Kidney epithelial cell (primary cell): ENCODE measurements around the gene RNF41. TPM values are rescaled to one million over a fixed set of nuclear protein-coding genes. Genes with fewer than 3 reads are reported as not detected.

Experiments
- DNase-seq: peaks from one replicate; pipeline ENCODE4 v3.0.0-alpha.2; 2010; ENCODE audit warnings: low read depth
- H3K27me3 ChIP-seq: 2 replicates; pipeline ENCODE4 v1.6.0; 2011; ENCODE audit warnings: low read length; ENCODE audit not compliant: control insufficient read depth, insufficient read depth
- H3K36me3 ChIP-seq: 2 replicates; pipeline ENCODE4 v1.5.1; 2011; ENCODE audit warnings: low read length; ENCODE audit not compliant: control insufficient read depth, insufficient read depth
- H3K4me3 ChIP-seq: 2 replicates; pipeline ENCODE4 v1.5.1; 2011; ENCODE audit warnings: low read depth, mild to moderate bottlenecking, control low read depth, low read length
- total RNA-seq: library from RNA; depleted of rRNA; stranded (reverse); fragments of >200 nt; gene quantifications from 2 replicates; pipeline ENCODE4 v1.2.3, GENCODE V29; 2015
- TF ChIP-seq, protein P1 (sequence below): IDR thresholded peaks from 2 replicates; pipeline ENCODE4 v1.5.1; 2011; ENCODE audit warnings: mild to moderate bottlenecking, moderate library complexity, low read length, control low read depth, inconsistent platforms; ENCODE audit not compliant: insufficient read depth, poor library complexity, severe bottlenecking

Gene RNF41
- total RNA-seq, 1 donor from 2014 or later: 77.4 TPM

DNA sequence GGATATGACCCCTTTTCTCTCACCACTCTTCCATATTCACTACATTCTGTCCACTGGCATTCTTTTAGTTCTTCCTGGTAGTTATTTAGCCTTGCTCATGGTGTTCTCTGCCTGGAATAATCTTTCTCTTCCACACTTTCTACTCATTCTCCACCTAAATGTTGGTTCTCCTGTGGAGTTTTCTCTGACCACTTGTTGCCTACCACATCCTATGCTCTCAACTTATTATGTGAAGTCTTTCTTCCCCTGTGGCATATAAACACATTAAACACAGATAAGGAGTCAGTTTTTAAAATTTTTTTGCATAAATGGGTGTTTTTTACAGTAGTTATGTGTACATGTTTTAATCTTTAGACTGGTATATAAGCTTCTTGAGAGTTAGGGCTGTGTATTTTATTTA lies 29.1 kb downstream of the RNF41 start:
- no peak overlapping the region for H3K4me3 ChIP-seq
- TF ChIP-seq, protein P1, sequence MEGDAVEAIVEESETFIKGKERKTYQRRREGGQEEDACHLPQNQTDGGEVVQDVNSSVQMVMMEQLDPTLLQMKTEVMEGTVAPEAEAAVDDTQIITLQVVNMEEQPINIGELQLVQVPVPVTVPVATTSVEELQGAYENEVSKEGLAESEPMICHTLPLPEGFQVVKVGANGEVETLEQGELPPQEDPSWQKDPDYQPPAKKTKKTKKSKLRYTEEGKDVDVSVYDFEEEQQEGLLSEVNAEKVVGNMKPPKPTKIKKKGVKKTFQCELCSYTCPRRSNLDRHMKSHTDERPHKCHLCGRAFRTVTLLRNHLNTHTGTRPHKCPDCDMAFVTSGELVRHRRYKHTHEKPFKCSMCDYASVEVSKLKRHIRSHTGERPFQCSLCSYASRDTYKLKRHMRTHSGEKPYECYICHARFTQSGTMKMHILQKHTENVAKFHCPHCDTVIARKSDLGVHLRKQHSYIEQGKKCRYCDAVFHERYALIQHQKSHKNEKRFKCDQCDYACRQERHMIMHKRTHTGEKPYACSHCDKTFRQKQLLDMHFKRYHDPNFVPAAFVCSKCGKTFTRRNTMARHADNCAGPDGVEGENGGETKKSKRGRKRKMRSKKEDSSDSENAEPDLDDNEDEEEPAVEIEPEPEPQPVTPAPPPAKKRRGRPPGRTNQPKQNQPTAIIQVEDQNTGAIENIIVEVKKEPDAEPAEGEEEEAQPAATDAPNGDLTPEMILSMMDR: no peak
- DNase-seq: no peak
- H3K27me3 ChIP-seq: no peaks in the 10 kb centered on the region
- H3K36me3 ChIP-seq: no peaks in the 10 kb centered on the region

DNA sequence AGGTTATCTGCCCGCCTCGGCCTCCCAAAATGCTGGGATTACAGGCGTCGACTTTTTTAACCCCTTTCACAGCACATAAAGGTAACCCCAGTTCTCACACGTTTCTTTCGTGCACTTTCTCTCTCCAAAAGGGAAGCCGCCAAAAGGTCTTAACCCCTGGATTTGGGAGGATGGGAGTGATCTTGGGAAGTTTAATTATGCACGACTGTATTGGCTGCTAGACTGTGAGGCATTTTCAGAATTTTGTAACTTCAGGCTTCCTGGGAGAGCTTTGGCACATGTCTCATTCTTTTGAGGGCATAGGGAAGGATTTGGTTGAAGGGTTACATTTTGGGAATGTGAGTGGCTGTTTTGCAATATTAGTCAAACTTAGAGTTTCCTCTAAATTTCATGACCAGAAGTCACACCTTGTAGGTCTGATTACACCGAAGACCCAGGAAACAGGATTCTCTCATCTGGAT lies 31.0 kb downstream of the RNF41 start:
- peak overlapping the region; percentile 77 for H3K4me3 ChIP-seq
- TF ChIP-seq, protein P1: no peak
- no peaks in the 10 kb centered on the region for H3K27me3 ChIP-seq
- no peak for DNase-seq
- no peaks in the 10 kb centered on the region for H3K36me3 ChIP-seq

DNA sequence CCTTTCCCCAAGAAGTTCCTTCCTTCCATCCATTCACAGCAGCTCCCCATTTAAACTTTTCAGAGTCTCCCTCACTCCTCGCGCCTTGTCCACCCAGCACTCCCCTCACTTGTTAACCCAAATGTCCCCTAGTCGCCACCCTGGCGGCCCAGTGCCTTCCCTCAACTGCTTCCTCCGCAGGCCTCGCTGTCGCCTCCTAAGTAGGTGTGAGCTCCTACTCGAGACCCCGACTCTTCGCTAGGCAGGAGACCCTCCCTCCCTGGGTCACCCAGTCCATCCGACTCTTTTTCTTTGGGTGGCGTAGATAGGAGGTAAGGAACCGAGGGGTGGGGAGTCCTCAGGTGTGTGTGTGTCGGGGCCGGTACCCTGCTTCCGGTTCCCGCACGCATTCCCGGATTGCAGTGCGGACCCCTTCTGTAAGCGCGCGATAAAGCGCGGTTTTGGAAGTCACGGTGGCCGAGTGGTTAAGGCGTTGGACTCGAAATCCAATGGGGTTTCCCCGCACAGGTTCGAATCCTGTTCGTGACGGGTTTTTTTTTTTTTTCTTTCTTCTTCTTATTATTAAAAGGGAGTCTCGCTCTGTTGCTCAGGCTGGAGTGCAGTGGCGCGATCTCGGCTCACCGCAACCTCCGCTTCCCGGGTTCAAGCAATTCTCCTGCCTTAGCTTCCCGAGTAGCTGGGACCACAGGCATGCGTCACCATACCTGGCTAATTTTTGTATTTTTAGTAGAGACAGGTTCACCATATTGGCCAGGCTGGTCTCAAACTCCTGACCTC lies 31.6 kb downstream of the RNF41 start:
- TF ChIP-seq, protein P1: no peak

DNA sequence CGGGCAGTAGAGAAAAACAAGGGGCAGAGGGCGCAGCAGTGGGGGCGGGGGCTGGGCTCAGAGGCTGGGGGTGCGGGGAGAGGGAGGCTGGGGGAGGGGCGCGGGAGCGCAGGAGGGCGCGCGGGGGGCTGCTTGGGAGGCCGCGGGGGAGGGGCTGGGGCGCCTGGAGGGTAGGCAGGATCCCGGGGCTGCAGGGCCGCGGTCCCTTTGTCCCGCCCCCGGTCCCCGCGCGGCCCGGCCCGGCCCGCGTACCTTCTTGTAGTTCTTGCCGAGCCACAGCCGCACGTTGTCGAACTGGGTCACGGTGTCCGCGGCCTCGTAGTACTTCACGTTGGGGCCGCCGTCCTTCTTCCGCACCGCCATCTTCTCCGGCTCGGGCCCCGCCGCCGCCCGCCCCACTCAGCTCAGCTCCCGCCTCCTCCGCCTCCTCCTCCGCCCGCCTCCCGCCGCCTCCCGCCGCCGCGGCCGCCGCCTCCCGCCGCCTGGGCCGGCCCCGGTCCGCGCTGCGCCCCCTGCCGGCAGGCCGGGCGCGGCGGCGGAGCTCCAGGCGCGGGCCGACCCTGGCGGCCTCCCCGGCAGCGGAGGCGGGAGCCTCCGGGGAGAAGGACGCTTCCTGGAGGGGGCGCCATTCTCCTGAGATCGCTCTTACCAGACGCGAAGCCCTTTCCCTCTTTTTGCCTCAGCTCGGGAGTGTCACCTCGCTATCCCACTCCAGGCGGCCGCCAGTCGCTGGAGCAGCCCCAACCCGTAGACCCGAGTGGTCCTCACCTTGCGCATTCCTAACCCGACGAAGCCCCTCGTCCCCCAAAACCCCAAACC lies 32.4 kb downstream of the RNF41 start, which contains the start of gene SMARCC2:
Gene SMARCC2, minus strand, starts transcription at position 385 of the 819 bp plus-strand sequence. Its CDS starts 22 bp downstream, at position 363.
- H3K27me3 ChIP-seq: no peaks in the 10 kb centered on the region
- TF ChIP-seq, protein P1: peak; percentile 58
- H3K36me3 ChIP-seq: no peaks in the 10 kb centered on the region
- peak within 1 kb of the TSS; percentile 79 for H3K4me3 ChIP-seq
- no peak for DNase-seq

More for the DNA sequence above, 31.6 kb downstream of the RNF41 start:
- Histone ChIP-seq H3K27me3 (no peaks in the 10 kb centered on the region), H3K4me3 (peak overlapping the region; percentile 77), H3K36me3 (no peaks in the 10 kb centered on the region)
- DNase-seq: no peak

DNA sequence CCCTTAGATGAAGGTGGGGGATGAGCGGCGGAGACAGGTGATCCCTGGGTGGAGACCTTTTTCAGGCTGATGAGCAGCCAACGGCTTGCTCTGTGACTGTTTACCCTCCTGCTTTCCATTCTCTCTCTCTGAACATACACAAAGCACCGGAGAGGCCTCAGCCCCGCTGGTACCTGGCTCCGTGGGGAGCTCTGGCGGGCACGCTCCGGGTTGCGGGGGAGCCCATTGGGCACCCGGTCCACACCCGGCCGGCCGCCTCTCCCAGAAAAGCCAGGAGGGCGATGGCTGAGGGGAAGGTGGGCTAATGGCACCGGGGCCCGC lies 33.0 kb downstream of the RNF41 start:
- TF ChIP-seq, protein P1: no peak
- peak overlapping the region; percentile 79 for H3K4me3 ChIP-seq
- no peaks in the 10 kb centered on the region for H3K27me3 ChIP-seq
- DNase-seq: no peak
- H3K36me3 ChIP-seq: no peaks in the 10 kb centered on the region
